A549 (cell line): ENCODE data around the gene PDP2. TPM values are rescaled to one million over a fixed set of nuclear protein-coding genes. Genes with fewer than 3 reads are reported as not detected.
A peak's percentile ranks its signal among the peaks of the same experiment; 100 is the strongest.

Experiments
- ATAC-seq, 2 experiments: fragments of 200-7000 bp in 1 of 2; fragments of >200 bp in 1 of 2; cut with Nextera tagmentation in 1 of 2; cut with Tn5 transposase in 1 of 2; 3 replicates each; pipeline versions ENCODE4 v1.8.0 to v1.9.1; 2018 to 2020; ENCODE audit warnings: mild to moderate bottlenecking in 1 of 2, moderate library complexity in 1 of 2
- CTCF ChIA-PET: fragments of 300-600 bp; sonication (Branson Sonifier 250); formaldehyde crosslinking; extraction: SDS; loops from one replicate; lab custom pipeline; 2021; ENCODE audit warnings: antibody characterized with exemption, inconsistent platforms; lab: Yijun Ruan, JAX
- POLR2A ChIA-PET: fragments of 350-600 bp; formaldehyde crosslinking; extraction: SDS; loops from one replicate; lab custom pipeline; 2021; ENCODE audit warnings: antibody characterized with exemption, inconsistent platforms; lab: Yijun Ruan, JAX
- DNase-seq, 2 experiments: peaks; one replicate each; pipeline versions ENCODE4 v3.0.0 to v3.0.0-alpha.2; 2011 to 2016; ENCODE audit warnings: low read depth in 1 of 2, low spot score in 1 of 2
- FAIRE-seq: peaks from 2 replicates; lab custom pipeline; 2011; peaks lifted over from hg19 to GRCh38; lab: Jason Lieb, UNC
- H3K27ac ChIP-seq, 2 experiments: fragments of >200 bp; sonication (Bioruptor Twin); formaldehyde crosslinking; 3 replicates each; pipeline ENCODE4 v1.5.1; 2016 to 2017
- H3K4me1 ChIP-seq: fragments of >200 bp; sonication (Bioruptor Twin); formaldehyde crosslinking; 3 replicates; pipeline ENCODE4 v1.6.1; 2016
- H3K4me2 ChIP-seq: fragments of >200 bp; sonication (Bioruptor Twin); formaldehyde crosslinking; 3 replicates; pipeline ENCODE4 v1.6.1; 2016
- H3K4me3 ChIP-seq: fragments of >200 bp; sonication (Bioruptor Twin); formaldehyde crosslinking; 3 replicates; pipeline ENCODE4 v1.5.1; 2016
- H3K9me3 ChIP-seq: fragments of >200 bp; sonication (Bioruptor Twin); formaldehyde crosslinking; 3 replicates; pipeline ENCODE4 v1.6.1; 2016
- ATOH8 ChIP-seq: fragments of 250-450 bp; sonication (Bioruptor Pico); IDR thresholded peaks from 2 replicates; pipeline ENCODE4 v1.5.0; 2020; ENCODE audit warnings: low read depth, mild to moderate bottlenecking, moderate library complexity
- CBX2 ChIP-seq: fragments of 200-600 bp; sonication (generic); IDR thresholded peaks from 2 replicates; pipeline ENCODE4 v1.6.1; 2016; ENCODE audit warnings: low read depth, mild to moderate bottlenecking, borderline replicate concordance
- CBX8 ChIP-seq: fragments of 200-600 bp; sonication (generic); IDR thresholded peaks from 2 replicates; pipeline ENCODE4 v1.6.1; 2016
- CHD2 ChIP-seq: fragments of 150-350 bp; IDR thresholded peaks from 2 replicates; pipeline ENCODE4 v1.6.1; 2014; ENCODE audit warnings: low read length; ENCODE audit not compliant: partially characterized antibody
- CTCF ChIP-seq: fragments of >200 bp; sonication (Bioruptor Twin); formaldehyde crosslinking; IDR thresholded peaks from 3 replicates; pipeline ENCODE4 v1.5.1; 2016
- ELK1 ChIP-seq: fragments of 150-350 bp; IDR thresholded peaks from 2 replicates; pipeline ENCODE4 v1.6.1; 2014; ENCODE audit warnings: low read depth, mild to moderate bottlenecking, low read length
- EP300 ChIP-seq, 2 experiments: fragments of >200 bp; sonication (Bioruptor Twin); formaldehyde crosslinking; IDR thresholded peaks; 2 replicates in 1 of 2; 3 replicates in 1 of 2; pipeline ENCODE4 v1.6.1; 2016 to 2017
- ESRRA ChIP-seq: fragments of 150-350 bp; IDR thresholded peaks from 2 replicates; pipeline ENCODE4 v1.6.1; 2014; ENCODE audit warnings: mild to moderate bottlenecking, low read length, borderline replicate concordance
- FOSL2 ChIP-seq, 2 experiments: fragments of 450-650 bp in 1 of 2; fragments of >200 bp in 1 of 2; sonication (Bioruptor Twin) in 1 of 2; formaldehyde crosslinking; IDR thresholded peaks; 2 replicates each; pipeline versions ENCODE4 v1.5.0 to v1.6.1; 2016 to 2020; ENCODE audit warnings: mild to moderate bottlenecking in 1 of 2, moderate library complexity in 1 of 2
- FOXS1 ChIP-seq: fragments of 250-450 bp; sonication (Bioruptor Pico); IDR thresholded peaks from 2 replicates; pipeline ENCODE4 v1.5.0; 2020; ENCODE audit warnings: mild to moderate bottlenecking, moderate library complexity
- HDAC2 ChIP-seq: fragments of 200-600 bp; sonication (generic); IDR thresholded peaks from 2 replicates; pipeline ENCODE4 v1.6.1; 2016
- HEYL ChIP-seq: fragments of 250-450 bp; sonication (Bioruptor Pico); IDR thresholded peaks from 2 replicates; pipeline ENCODE4 v1.8.0; 2021; ENCODE audit warnings: mild to moderate bottlenecking, moderate library complexity
- HMGXB4 ChIP-seq: fragments of 250-450 bp; sonication (Bioruptor Pico); IDR thresholded peaks from 2 replicates; pipeline ENCODE4 v1.5.0; 2021; ENCODE audit warnings: mild to moderate bottlenecking, moderate library complexity, borderline replicate concordance
- HOXB13 ChIP-seq: fragments of 250-450 bp; sonication (Bioruptor Pico); IDR thresholded peaks from 2 replicates; pipeline ENCODE4 v1.5.0; 2020; ENCODE audit warnings: low read depth, mild to moderate bottlenecking, moderate library complexity
- JUN ChIP-seq, 2 experiments: fragments of >200 bp; sonication (Bioruptor Twin); formaldehyde crosslinking; IDR thresholded peaks; 2 replicates in 1 of 2; 3 replicates in 1 of 2; pipeline ENCODE4 v1.6.1; 2016 to 2017
- KDM5A ChIP-seq: fragments of 200-600 bp; sonication (generic); IDR thresholded peaks from 2 replicates; pipeline ENCODE4 v1.6.1; 2016; ENCODE audit warnings: antibody characterized with exemption, mild to moderate bottlenecking
- MAZ ChIP-seq: fragments of 150-350 bp; IDR thresholded peaks from 2 replicates; pipeline ENCODE4 v1.6.1; 2014; ENCODE audit warnings: antibody characterized with exemption, low read depth, low read length, borderline replicate concordance
- NFE2L2 ChIP-seq: fragments of 150-350 bp; conservative IDR thresholded peaks from 2 replicates; pipeline ENCODE4 v1.6.1; 2014; ENCODE audit warnings: low read length
- NR3C1 ChIP-seq: fragments of >200 bp; sonication (Bioruptor Twin); formaldehyde crosslinking; IDR thresholded peaks from 3 replicates; pipeline ENCODE4 v1.6.1; 2017
- POLR2A ChIP-seq: IDR thresholded peaks from 2 replicates; pipeline ENCODE4 v1.6.1; 2012; ENCODE audit warnings: mild to moderate bottlenecking, low read length
- RCOR1 ChIP-seq: fragments of 150-350 bp; IDR thresholded peaks from 2 replicates; pipeline ENCODE4 v1.6.1; 2014; ENCODE audit warnings: antibody characterized with exemption, low read length, low read depth
- RFX5 ChIP-seq: fragments of 450-650 bp; IDR thresholded peaks from 2 replicates; pipeline ENCODE4 v1.7.1; 2014; ENCODE audit warnings: antibody characterized with exemption, mild to moderate bottlenecking, moderate library complexity
- ZFP36 ChIP-seq: fragments of 450-650 bp; IDR thresholded peaks from 2 replicates; pipeline ENCODE4 v1.6.1; 2014; ENCODE audit warnings: borderline replicate concordance; ENCODE audit not compliant: partially characterized antibody
- ZNF302 ChIP-seq: fragments of 250-450 bp; sonication (Bioruptor Pico); IDR thresholded peaks from 2 replicates; pipeline ENCODE4 v1.9.0; 2021; ENCODE audit warnings: inconsistent platforms, mild to moderate bottlenecking, moderate library complexity
- WGBS: methylation state at CpG from one replicate; pipeline ENCODE4 v1.1.6; 2017; ENCODE audit errors: missing lambda C conversion rate; 5-methylcytosine and 5-hydroxymethylcytosine counted together
- polyA plus RNA-seq, 4 experiments: library from polyadenylated mRNA; depleted of rRNA in 3 of 4; stranded (reverse); fragments of >200 nt; fragmentation: RNase III in 1 of 4; extraction: RNeasy Plus Mini Kit Qiagen cat#74134 plus additional on column Dnase treatment in 1 of 4; gene quantifications; 2 replicates in 3 of 4; 3 replicates in 1 of 4; pipeline ENCODE4 v1.2.3, GENCODE V29; 2011 to 2017
- TF ChIP-seq, protein P1 (sequence below): IDR thresholded peaks from 2 replicates; pipeline ENCODE4 v1.6.1; 2012

The PDP2 gene
- polyA plus RNA-seq, 2 of the 4 experiments (the other 2 are of a cell fraction) = 10.0 to 10.5 TPM

- ChIA-PET CTCF (interaction anchor here (0.6 to 40.8 kb wide), 6 partner anchors 5 to 342 kb away, joined by 3 to 837 read pairs (median 4); partner anchors contain the start of genes CDH16, PDP2 and RRAD), POLR2A (no interaction called here)
- Histone ChIP-seq H3K4me1 (peaks cover 28% of the 10 kb centered on the region), H3K27ac (no peak overlapping the region), H3K4me3 (no peak overlapping the region), H3K9me3 (no peaks in the 10 kb centered on the region), H3K4me2 (no peak overlapping the region)
- peak in 1 of 2 experiments; percentile 2 for DNase-seq
- TF ChIP-seq ZNF302 (CRISPR knock-in tag) (no peak), NFE2L2 (no peak), HOXB13 (CRISPR knock-in tag) (no peak), ESRRA (no peak), ZFP36 (no peak), HEYL (CRISPR knock-in tag) (no peak), RFX5 (no peak), FOXS1 (CRISPR knock-in tag) (no peak), NR3C1 (no peak), POLR2A (no peak), ELK1 (no peak), CHD2 (no peak), HDAC2 (no peak), JUN (IDR thresholded peaks at IDR 0.05) (no peak), MAZ (no peak), CBX8 (no peak), ATOH8 (CRISPR knock-in tag) (no peak)
- TF ChIP-seq, protein P1, sequence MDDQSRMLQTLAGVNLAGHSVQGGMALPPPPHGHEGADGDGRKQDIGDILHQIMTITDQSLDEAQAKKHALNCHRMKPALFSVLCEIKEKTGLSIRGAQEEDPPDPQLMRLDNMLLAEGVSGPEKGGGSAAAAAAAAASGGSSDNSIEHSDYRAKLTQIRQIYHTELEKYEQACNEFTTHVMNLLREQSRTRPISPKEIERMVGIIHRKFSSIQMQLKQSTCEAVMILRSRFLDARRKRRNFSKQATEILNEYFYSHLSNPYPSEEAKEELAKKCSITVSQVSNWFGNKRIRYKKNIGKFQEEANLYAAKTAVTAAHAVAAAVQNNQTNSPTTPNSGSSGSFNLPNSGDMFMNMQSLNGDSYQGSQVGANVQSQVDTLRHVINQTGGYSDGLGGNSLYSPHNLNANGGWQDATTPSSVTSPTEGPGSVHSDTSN = no peak
- 79% methylated on average over 11 of the region's 11 CpGs for WGBS
- ATAC-seq = no peak
- FAIRE-seq = no peak
Observed at GRCh38 chr16:66903544-66904427, 23.5 kb downstream of the PDP2 start.

DNA sequence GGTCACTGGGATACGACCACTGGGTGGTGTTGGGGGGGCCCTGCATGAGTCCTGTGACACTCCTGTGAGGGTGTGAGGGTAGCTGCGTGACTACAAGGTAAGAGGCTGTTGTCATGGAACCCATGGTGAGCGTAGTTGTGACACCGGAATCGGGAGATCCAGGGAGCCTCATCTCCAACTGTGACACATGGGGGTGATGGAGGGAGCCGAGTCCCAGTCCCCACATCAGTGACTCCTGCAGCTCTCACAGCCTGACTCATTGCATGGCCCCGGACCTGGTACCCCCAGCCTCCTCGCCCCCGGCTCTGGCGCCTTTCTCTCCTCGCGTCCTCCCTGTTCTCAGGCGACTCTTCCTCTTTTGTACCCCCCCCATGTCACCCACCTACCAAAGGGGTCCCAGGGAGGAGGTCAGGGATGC, 24.1 kb downstream of the PDP2 start:
- Histone ChIP-seq H3K4me3 (no peak overlapping the region), H3K27ac (no peak overlapping the region)
- WGBS = 78% methylated on average over 13 of the region's 13 CpGs
- FAIRE-seq = no peak
- DNase-seq = no peak
- TF ChIP-seq FOXS1 (CRISPR knock-in tag) (no peak), FOSL2 (IDR thresholded peaks at IDR 0.05) (no peak), FOSL2 (CRISPR knock-in tag; IDR thresholded peaks at IDR 0.05) (no peak), KDM5A (no peak), CTCF (no peak), HMGXB4 (CRISPR knock-in tag) (no peak), EP300 (IDR thresholded peaks at IDR 0.05) (no peak), CBX2 (no peak), ESRRA (no peak), ZFP36 (no peak), RCOR1 (no peak)
- TF ChIP-seq, all 56 proteins: peak for 0
- POLR2A ChIA-PET = no interaction called here
- ATAC-seq = no peak
- no peak overlapping the region for H3K4me2 ChIP-seq
- no peaks in the 10 kb centered on the region for H3K9me3 ChIP-seq
- CTCF ChIA-PET = interaction anchor here (1.2 to 40.8 kb wide), 3 partner anchors 5 to 39 kb away, joined by 4 to 837 read pairs (median 837); partner anchors contain the start of genes CDH16, PDP2 and RRAD
- H3K4me1 ChIP-seq = peaks cover 23% of the 10 kb centered on the region
